HG03025 (cell line): ENCODE measurements around the gene COX11.

ENCODE experiments used
- ATAC-seq: cut with Tn5 transposase; IDR thresholded peaks from one replicate; pipeline ENCODE4 v1.9.1; 2021; ENCODE audit warnings: mild to moderate bottlenecking, moderate library complexity; ENCODE audit not compliant: unreplicated experiment, low FRiP score

Gene COX11

GRCh38 chr17:54968262-54968987 lies at the start of gene COX11, which contains the start of gene STXBP4:
TSS of gene COX11 (minus strand) at chr17:54968654. CDS start at chr17:54968646, 8 bp downstream.
TSS of gene STXBP4 (plus strand) at chr17:54968765. CDS start at chr17:54986220, 17,455 bp downstream.
- ATAC-seq = peak; percentile 94

- ATAC-seq = no peak
Measured at GRCh38 chr17:55005520-55005919, 37.1 kb upstream of the COX11 start.

- ATAC-seq = no peak
Measured at GRCh38 chr17:55004484-55004883, 36.0 kb upstream of the COX11 start.

GRCh38 chr17:55002458-55002857 lies 34.0 kb upstream of the COX11 start:
- no peak for ATAC-seq

GRCh38 chr17:54996441-54996840 lies 28.0 kb upstream of the COX11 start:
- no peak for ATAC-seq

GRCh38 chr17:54992797-54993639 lies 24.6 kb upstream of the COX11 start:
- ATAC-seq = no peak

GRCh38 chr17:54991567-54991966 lies 23.1 kb upstream of the COX11 start:
- no peak for ATAC-seq

- no peak for ATAC-seq
Measured at GRCh38 chr17:54990118-54990517, 21.7 kb upstream of the COX11 start.

- ATAC-seq = no peak
Measured at GRCh38 chr17:54985476-54985875, 17.0 kb upstream of the COX11 start.

- no peak for ATAC-seq
Measured at GRCh38 chr17:54983260-54983659, 14.8 kb upstream of the COX11 start.

- ATAC-seq = no peak
Measured at GRCh38 chr17:54982399-54982798, 13.9 kb upstream of the COX11 start.

GRCh38 chr17:54980375-54980774 lies 11.9 kb upstream of the COX11 start:
- no peak for ATAC-seq

- no peak for ATAC-seq
Measured at GRCh38 chr17:54979657-54980056, 11.2 kb upstream of the COX11 start.

GRCh38 chr17:54977744-54978143 lies 9.3 kb upstream of the COX11 start:
- no peak for ATAC-seq

- ATAC-seq = no peak
Measured at GRCh38 chr17:54976316-54976715, 7.9 kb upstream of the COX11 start.

GRCh38 chr17:54974759-54975158 lies 6.3 kb upstream of the COX11 start:
- ATAC-seq = no peak

- no peak for ATAC-seq
Measured at GRCh38 chr17:54972406-54973138, 4.1 kb upstream of the COX11 start.

GRCh38 chr17:54971901-54972300 lies 3.4 kb upstream of the COX11 start:
- no peak for ATAC-seq

- no peak for ATAC-seq
Measured at GRCh38 chr17:54971147-54971546, 2.7 kb upstream of the COX11 start.

GRCh38 chr17:54969658-54970572 lies 1.5 kb upstream of the COX11 start:
- no peak for ATAC-seq
